Left forelimb (tissue), 1 donor: Measurements from ENCODE around the gene TSPAN18.

ENCODE experiments used
- DNase-seq: peaks from one replicate; pipeline ENCODE4 v3.0.0-alpha.2; 2018; ENCODE audit warnings: low spot score

Gene TSPAN18

DNA sequence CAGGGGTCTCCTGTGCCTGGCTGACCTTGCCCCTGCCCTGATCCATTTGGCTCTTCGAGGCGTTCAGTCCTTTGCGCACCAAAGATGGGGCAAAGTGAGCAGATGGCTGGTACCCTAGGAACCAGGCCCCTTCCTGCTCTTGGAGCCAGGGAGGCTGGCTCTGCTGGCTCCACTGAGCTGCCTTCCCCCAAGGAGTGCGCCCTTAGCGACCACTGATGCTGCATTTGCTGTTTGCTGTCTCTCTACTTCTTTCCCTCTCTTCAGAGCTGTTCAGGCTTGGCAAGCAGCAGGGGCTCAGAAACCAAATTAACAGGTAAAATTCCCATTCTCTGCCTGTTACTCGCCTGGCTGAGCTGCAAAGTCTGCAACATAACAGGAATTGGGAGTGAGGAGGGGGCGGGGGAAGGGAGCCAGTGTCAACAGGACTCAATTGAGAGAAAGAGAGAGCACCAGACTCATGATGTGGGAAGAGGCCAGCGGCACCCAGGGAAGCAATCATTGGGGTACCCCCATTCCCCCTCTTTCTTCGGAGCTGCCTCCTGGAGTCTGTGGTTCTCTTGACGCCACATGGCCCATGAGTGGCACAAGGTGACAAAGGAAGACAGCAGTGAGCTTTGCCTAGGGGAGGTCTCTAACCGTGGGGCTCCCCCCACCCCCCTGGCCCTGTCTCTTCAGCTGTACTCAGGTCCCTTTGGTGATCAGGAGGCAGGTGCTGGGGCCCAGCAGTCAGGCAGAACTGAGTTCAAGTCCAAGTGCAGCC lies 121.6 kb downstream of the TSPAN18 start:
- DNase-seq, result no peak

DNA sequence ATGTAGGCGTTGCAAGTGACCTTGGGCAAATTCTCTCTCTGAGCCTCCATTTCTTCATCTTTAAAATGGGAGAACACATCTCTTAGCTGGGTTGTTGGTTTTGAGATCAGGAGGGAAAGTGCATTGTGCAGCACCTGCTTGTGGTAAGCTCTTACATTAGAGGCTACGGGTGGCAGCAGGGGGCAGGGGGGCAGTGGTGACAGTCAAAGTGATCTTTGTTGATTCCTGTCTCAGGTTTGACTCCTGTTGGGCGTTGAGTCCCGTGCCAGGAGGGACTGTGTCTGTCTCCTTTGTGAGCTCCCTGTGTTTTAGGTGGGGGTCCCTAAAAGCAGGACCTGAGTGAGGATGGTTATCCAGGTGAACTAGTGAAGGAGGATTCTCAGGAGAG lies 122.2 kb downstream of the TSPAN18 start:
- no peak for DNase-seq

DNA sequence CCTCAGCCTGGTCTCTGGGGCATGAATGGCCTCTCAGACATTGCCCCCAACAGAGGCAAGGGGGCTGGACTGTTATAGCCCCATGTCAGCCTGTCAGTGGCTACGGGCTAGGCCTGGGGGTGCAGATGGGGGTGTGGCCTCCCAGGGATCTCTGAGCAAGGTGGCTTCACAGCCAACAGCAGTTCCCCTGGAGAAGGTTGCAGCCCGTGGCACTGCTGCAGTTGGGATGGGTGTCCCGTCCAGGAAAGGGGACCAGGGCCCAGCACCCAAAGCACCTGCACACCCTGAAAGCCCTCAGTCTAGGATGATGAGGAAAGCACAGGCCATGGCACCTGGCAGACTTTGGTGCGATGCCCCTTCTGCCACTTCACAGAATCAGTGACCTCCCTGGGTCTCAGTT lies 122.7 kb downstream of the TSPAN18 start:
- no peak for DNase-seq

DNA sequence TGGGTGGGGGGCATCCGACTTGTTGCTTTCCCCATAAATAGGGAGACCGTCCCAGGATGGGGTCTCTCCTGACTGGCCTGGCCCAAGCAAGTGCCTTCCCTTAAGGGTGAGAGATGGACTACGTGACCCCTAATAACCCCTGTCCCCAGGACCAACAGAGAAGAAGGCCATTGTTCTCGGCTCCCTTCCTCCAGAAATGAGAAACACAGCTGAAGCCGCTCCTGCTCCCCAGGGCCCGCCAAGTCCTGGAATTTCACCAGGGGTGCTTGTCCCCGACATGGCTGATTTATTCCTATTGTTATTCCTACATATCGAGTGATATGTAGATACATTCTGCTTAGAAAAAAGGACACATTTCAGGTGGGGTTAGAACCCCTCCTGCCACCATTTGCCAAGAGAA lies 123.2 kb downstream of the TSPAN18 start:
- DNase-seq, result no peak

DNA sequence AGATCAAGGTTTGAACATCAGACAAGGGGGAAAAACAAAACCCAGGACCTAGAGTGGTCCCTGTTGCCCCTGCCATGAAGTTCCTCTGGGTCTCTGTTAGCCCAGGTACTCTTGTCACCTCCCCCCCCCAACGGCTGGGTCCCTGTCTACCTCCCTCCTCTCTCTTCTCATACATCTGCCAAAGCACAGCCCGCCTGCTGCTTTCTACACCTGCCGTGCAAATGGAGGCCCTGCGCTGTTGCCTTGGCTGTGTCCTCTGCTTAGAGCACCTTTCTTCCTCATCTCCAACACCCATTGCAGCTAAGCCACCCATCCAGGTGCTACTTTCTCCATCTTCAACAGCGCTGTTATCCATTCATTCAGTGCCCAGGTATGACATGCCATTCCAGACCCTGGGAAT lies 124.7 kb downstream of the TSPAN18 start:
- DNase-seq, result no peak

DNA sequence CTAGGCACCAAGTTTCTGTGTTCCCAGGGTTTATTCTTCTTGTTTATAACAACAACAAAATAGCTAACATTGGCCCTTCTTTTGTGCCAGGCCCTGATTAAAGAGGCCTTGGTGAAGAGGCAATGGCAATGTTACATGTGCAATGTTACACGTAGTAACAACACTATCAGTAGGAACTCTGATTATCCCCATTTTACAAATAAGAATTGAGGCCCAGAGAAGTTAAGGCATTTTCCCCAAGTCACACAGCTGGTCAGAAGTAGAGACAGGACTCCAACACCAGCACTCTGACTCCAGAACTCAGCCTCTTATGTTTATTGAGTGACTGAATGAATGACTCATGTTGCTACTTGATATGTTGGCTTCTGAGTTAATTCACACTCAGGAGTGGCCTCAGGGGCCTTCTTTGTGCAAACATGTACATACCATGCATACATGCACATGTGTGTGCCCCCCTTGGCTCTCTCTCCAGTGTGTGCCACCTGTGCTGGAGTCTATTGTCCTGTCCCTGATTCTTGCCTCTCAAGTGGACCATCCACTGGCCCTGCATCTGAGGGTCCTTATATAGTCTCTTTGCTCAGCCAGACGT lies 125.5 kb downstream of the TSPAN18 start:
- no peak for DNase-seq

DNA sequence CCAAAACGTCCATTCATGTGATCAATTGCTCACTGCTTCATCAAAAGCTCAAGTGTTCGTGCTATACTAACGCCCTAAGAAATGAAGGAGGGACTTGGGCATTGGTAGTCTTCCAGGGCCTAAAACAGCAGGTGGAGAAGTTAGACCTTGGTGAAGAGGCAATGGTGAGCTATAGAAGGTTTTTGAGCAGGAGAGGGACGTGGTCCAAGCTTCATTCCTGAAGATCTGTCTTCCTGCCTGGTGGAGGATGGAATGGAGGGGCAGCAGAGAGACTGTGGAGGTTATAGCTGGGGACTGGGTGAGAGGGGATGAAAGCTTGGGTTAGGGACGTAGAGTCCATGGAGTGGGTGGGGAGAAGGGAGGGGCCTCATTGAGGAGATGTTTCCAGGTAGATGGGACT lies 126.2 kb downstream of the TSPAN18 start:
- DNase-seq, result no peak

DNA sequence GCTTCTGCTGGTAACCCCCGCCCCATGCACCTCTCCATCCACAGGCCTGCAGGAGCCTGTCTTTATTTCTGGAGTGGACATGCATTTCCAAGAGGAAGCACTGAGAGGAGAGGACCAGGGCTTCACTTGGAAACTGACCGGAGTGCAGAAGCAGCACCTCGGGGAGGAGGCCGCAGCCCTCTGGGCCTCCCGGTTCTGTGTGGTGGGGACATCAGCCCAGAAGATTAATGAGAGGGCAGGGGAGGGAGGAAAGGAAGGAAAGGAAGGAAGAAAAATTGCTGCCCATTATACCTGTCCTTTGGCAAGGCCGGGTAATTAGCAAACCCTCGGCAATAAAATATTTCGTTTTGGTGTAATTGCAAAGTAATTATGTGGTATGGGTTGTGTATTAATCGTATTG lies 126.9 kb downstream of the TSPAN18 start:
- DNase-seq, result no peak

DNA sequence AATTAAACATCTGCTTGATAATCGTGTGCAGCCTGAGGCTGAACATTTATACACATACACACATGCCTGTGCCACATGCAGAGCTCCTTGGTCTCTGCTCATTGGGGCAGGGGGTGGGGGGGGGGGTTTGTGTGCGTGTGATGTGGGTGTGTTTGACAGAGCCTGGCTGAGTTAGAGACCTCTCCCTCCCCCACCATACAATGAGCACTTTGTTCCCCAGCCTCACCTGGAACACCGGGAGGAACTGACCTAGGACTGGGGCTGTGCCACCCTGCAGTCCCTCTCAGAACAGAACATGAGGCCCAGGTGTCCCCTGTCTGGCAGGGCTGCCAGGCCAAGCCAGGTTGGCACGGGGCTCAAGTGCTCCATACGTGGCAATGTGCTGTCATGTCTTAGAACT lies 127.3 kb downstream of the TSPAN18 start:
- DNase-seq, result no peak

DNA sequence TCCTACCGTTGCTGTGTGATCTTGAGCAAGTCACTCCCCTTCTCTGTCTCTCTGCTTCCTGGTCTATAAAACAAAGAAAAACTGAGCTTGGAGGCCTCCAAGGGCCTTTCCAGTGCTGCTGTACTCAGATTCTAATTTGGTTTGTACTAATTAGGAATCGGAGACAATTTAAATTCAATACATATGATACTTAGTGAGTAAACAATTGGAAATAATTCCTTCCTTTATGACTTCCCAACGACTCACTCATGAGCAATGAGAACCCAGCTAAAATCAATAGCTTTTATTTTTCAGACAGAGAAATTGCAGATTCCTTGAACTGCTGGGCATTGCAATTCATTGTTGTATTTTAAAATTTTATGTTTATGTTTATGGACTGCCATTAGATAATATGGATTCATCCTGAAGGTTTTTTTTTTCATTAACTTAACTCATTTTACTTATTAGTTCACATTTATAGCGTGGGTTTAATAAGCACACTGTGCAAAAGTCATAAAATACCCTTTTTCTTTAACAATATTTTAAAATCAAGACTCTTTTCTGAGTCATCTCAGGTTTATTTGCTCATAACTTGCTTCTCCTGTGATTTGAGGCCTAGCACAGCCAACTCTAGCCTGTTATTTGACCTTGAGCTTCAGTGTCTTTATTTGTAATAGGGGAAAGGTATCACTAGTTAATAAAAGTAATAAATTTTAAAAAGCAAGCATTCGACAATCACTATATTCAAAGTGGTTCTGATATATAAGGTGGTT lies 128.2 kb downstream of the TSPAN18 start:
- DNase-seq, result no peak

DNA sequence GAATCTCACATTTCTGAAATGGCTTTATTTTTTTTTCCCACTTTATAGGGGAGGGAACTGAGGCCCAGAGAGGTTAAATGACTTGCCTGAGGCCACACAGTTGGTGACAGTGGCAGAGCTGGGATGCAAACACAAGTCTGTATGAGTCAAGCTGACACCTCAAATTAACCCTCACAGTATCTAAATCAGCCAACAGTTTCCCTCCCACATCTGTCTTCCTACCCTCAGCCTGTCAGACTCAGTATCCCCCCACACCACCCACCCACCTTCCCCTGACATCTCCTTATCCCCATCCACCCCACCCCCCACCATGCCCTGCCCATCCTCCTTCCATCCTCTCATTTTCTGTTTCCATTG lies 128.7 kb downstream of the TSPAN18 start:
- DNase-seq, result no peak

DNA sequence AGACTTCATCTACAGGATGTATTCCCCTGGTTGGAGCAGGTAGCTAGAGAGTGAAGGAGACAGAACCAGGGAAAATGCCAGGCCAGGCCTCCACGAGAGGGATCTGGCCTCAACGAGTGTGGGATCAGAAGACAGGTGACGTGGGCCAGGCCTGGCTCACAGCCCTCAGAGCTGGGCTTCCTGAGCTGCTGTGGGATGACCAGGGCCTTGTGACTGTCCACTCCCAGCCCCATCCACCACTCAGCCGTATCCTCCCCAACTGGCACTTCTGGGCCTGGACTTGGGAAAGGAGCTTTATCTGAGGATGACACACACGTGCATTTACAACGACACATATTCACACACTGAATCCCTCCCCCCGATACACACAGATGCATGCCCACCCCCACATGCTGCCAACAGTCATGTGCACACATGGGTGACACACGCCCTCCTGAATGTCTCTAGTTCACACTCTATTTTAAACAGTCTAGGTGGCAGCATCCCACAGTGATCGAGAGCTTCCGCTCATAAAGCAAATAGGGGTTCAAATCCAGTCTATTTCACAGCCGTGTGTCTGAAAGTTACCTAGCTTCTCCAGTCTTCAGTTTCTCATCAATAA lies 130.8 kb downstream of the TSPAN18 start:
- no peak for DNase-seq

DNA sequence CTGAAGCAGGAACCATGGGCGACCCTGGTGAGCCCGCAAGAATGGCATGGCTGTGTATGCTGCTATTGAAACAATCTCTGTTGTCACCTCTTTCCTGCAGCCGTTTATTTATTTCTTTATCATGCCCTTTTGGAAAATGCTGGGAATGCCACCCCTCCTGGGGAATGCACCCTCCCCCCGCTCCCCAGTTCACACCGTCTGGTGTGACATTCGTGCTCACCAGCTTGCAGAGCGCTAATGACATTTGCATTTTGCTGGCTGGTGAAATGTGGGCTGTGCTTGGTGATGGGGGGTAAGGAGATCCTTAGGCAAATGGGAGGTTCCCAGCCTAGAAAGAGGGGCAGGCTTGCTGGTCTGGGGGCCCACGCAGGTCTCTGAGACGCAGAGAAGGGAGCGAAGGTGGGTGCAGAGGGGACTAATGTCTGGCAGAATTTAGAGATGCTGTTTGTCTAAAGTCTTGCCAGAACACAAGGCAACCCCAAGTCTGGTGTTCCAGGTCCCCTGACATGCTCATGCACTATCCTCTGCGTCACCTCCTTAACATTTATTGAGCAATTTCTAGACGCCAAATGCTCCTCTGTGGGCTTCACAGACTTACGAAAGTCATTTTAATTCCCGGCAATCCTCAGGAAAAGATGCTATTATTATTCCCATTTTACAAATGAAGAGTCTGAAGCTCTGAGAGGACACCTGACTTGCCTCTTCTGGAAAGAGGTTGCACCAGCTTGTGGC lies 132.2 kb downstream of the TSPAN18 start:
- no peak for DNase-seq

DNA sequence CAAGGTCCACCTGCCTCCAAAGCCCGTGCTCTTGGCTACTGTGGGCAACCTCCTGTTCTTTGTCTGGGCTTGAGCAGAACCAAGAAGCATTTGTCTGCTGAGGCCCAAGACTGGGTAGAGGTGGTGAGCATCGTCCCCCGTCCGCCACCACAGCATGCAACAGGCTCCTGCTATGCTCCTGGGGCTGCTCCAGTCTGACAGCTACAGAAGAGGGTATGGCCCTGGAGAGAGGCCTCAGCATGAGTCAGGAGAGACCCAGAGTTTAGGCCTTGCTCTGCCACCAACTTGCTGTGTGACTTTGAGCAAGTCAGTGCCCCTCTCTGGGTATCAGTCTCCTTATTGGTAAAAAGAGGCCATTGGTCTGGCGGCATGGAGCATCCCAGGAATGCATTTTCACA lies 132.8 kb downstream of the TSPAN18 start:
- DNase-seq, result no peak

DNA sequence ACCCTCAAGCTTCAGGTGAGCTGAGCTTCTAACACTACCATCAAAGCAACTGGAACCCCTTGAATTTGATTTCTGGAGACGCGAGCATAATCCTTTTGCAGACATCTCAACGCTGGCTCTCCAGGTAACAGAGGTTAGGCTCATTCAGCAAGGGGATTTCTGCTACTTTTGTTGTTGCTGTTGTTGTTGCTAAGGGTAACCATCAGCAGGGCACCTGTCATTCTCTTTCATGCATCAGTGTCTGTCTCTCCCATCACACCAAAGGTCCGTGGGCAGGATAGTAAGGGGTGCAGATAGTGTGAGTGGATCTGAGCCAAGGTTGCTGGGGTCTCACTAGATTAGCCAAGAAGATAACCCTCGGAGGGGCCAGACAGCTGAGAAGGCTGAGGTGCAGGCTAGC lies 133.6 kb downstream of the TSPAN18 start:
- DNase-seq, result no peak

DNA sequence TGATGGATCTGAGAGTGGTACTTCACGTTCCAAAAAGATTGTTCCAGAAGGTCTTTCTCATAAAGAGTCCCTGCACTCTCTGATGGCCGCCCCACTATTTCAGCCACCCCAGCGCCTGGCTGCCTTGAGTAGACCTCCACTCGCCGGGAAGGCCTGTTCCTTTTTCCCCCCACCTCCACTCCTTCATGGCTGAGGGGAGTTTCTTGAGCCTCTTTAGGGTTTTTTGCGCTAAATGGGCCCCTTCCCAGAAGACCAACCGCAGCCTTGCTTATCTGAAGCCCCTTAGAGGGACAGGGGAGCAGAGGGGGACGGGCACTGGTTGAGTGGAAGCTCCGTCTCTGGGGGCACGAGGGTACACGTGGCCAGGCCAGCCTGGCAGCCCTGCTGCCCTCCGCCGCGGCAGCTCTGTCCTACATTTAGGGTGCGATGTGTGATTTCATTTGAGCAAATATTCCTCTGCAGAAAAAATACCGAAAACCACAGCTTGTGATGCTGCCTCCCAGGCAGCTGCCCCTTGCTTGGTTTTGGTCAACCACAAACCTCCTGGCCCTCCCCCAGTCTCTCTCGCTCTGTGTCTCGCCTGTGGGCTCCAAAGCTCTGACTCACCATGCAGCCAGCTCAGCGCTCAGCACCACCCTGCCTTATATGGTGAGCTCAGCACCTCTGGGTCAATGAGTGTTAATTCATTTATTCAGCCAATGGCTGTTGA lies 135.2 kb downstream of the TSPAN18 start:
- DNase-seq, result no peak

DNA sequence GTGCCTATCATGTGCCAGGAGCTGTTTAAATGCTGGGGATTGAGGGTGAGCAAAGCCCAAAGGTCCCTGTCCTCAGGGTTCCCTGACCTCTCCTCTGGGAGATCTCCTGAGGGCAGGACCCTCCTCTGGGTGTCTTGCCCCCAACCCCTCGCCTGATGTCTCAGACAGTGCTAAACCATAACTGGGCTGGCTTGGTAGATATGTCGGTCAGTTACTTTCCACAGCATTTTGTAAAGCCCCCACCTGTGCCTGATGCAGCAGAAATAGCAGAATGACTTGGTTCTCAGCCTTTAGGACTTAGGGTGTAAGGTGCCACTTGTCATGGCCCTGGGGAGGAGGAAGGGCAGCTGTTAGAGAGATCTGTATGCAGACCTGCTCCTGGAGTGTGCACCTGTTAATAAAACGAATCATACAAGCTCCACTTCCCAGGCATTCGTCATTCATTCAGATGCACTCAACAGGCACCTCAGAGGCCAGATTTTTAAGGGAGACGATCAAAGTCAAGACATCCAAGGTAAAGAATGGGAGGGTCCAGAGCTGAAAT lies 135.9 kb downstream of the TSPAN18 start:
- DNase-seq, result no peak

DNA sequence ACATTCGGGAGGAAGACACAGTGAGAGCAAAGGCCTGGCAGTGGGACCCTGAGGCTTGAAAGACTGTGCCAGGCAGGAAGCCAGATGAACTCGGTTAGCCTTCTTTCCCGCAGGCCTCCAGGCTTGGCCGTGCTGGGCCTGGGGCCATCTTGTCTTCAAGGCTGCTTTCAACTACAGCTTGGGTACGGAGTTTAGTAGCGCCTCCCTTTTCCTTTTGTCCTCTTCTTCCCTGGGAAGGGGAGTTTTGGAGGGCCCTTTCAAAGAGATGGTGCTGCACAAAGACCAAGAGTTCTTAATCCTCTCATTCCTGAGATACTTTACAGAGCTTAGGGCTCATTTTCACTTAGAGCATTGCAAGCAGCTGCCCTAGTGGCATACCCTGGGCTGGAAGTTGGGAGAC lies 136.5 kb downstream of the TSPAN18 start:
- no peak for DNase-seq

DNA sequence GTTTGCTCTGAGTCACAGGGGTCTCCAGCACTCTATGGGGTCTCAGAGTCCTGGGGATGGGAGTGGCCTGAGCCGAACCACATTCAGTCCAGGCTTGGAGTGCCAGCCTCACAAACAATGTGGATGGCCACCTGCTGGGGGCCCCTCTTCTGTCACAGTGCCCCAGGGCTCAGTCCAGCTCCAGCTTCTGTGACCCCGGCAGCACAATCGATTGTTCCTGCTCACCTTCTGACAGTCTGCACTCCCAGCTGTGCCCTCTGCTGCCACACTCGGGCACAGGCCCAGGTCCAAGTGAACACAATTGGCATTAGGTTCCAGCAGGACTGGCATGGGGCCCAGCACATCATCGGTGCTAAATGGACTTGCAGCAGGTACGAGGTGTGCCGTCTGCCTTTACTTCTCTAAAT lies 139.1 kb downstream of the TSPAN18 start:
- no peak for DNase-seq

DNA sequence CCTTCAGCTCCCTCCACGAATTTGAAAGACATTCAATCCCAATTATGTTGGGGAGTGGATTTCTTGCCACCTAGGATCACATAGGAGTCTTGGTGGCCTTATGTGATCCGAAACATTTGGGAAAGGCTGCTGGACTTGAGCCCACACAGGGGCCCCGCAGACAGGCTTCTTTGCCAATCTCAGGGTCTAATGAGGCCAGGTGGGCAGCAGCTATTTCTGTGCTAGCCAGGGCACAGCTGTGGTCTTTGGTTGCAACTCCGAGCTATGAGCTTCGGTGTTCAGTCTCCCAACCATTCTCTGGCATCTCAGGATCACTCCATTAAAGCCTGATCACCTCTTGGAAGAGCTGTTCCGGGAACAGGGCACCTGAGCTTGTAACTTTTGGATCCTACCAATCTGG lies 139.5 kb downstream of the TSPAN18 start:
- no peak for DNase-seq

DNA sequence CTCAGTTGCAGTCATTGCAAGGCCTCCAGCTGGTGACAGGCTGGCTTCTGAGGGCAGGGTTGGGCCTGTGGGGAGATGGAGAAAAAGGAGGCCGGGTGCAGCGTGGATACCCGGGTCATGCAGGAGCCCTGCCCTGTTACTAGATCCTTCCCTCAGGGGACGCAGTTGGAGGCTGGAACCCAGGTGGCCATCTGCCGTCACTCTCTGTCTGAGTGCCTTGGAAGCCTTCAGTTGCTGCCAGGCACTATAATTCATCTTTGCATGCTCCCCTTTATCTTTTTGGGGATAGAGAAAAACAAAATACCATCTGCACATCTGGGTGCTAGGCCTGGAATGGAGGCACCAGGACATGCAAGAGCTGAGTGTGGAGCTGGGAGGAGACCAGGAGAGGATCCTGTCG lies 141.3 kb downstream of the TSPAN18 start:
- no peak for DNase-seq
